Activated naive CD4-positive, alpha-beta T cell treated with anti-CD3 and anti-CD28 coated beads, Interleukin-2, amount 50 U/mL, for 16 hours (primary cell): Measurements from ENCODE around the gene FANCL.
"Not testable (repeated sequence)": the region's sequence is repeated elsewhere in the genome, so short reads cannot be mapped to it uniquely, and the experiment has no call there.

Experiments used
- DNase-seq: peaks from one replicate; pipeline ENCODE4 v3.0.0-alpha.2; 2020

FANCL gene

GRCh38 chr2:58240670-58241545, at the start of gene FANCL:
Gene FANCL (minus strand): TSS chr2:58241325. CDS start chr2:58241313, 12 bp downstream.
- DNase-seq = peak; percentile 65

- no peak for DNase-seq
Observed at GRCh38 chr2:58289029-58289428, 47.9 kb upstream of the FANCL start.

- no peak for DNase-seq
Observed at GRCh38 chr2:58283931-58284330, 42.8 kb upstream of the FANCL start.

GRCh38 chr2:58275144-58275543, 34.0 kb upstream of the FANCL start:
- not testable (repeated sequence) for DNase-seq

- DNase-seq = no peak
Observed at GRCh38 chr2:58271826-58272225, 30.7 kb upstream of the FANCL start.

GRCh38 chr2:58268685-58269084, 27.6 kb upstream of the FANCL start:
- no peak for DNase-seq

GRCh38 chr2:58266211-58266610, 25.1 kb upstream of the FANCL start:
- DNase-seq = no peak

GRCh38 chr2:58261209-58261608, 20.1 kb upstream of the FANCL start:
- no peak for DNase-seq

- DNase-seq = not testable (repeated sequence)
Observed at GRCh38 chr2:58258456-58258855, 17.3 kb upstream of the FANCL start.

- not testable (repeated sequence) for DNase-seq
Observed at GRCh38 chr2:58251331-58252201, 10.4 kb upstream of the FANCL start.

- DNase-seq = no peak
Observed at GRCh38 chr2:58241546-58241864, 380 bp upstream of the FANCL start.

GRCh38 chr2:58239243-58239925, 1.7 kb downstream of the FANCL start:
- no peak for DNase-seq

GRCh38 chr2:58237741-58238140, 3.4 kb downstream of the FANCL start:
- no peak for DNase-seq

GRCh38 chr2:58235984-58236383, 5.1 kb downstream of the FANCL start:
- no peak for DNase-seq

GRCh38 chr2:58235170-58235569, 6.0 kb downstream of the FANCL start:
- DNase-seq = no peak

- no peak for DNase-seq
Observed at GRCh38 chr2:58228299-58228698, 12.8 kb downstream of the FANCL start.

- DNase-seq = no peak
Observed at GRCh38 chr2:58227171-58227917, 13.8 kb downstream of the FANCL start.

GRCh38 chr2:58221909-58222308, 19.2 kb downstream of the FANCL start:
- DNase-seq = no peak

GRCh38 chr2:58215429-58215828, 25.7 kb downstream of the FANCL start:
- no peak for DNase-seq

- not testable (repeated sequence) for DNase-seq
Observed at GRCh38 chr2:58210951-58211568, 30.1 kb downstream of the FANCL start.

- DNase-seq = no peak
Observed at GRCh38 chr2:58207189-58207588, 33.9 kb downstream of the FANCL start.

- no peak for DNase-seq
Observed at GRCh38 chr2:58206785-58207184, 34.3 kb downstream of the FANCL start.
